D721Med (cell line): ENCODE measurements around the gene DIP2A.
"Not testable (repeated sequence)": the region's sequence is repeated elsewhere in the genome, so short reads cannot be mapped to it uniquely, and the experiment has no call there.

ENCODE experiments used
- DNase-seq: peaks from one replicate; pipeline ENCODE4 v3.0.0; 2011; ENCODE audit warnings: low spot score; ENCODE audit not compliant: insufficient read length
- FAIRE-seq: peaks from 2 replicates; lab custom pipeline; 2011; peaks lifted over from hg19 to GRCh38; lab: Jason Lieb, UNC
- CTCF ChIP-seq: IDR thresholded peaks from 2 replicates; pipeline ENCODE4 v1.5.1; 2012; ENCODE audit warnings: mild to moderate bottlenecking, control low read depth; ENCODE audit not compliant: insufficient read depth; ENCODE audit errors: missing control alignments

Gene DIP2A

DNA sequence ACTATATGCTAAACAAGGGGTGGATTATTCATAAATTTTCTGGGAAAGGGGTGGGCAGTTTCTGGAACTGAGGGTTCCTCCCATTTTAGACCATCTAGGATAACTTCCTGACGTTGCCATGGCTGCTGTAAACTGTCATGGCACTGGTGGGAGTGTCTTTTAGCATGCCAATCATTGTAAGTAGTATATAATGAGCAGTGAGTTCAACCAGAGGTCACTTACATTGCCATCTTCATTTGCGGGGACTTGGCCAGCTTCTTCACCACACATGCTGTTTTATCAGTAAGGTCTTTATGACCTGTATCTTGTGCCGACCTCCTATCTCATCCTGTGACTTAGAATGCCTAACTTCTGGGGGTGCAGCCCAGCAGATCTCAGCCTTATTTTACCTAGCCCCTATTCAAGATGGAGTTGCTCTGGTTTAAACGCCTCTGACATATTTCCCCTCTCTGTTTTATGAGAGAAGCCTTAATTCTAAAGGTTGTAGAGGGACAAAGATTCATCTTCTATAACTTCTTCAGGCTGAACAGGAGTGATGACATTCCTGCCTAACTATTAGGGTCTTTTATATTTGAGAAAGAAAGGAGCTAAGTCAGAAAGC lies 60.4 kb downstream of the DIP2A start:
- no peak for TF ChIP-seq CTCF
- FAIRE-seq (no peak), DNase-seq (no peak)

DNA sequence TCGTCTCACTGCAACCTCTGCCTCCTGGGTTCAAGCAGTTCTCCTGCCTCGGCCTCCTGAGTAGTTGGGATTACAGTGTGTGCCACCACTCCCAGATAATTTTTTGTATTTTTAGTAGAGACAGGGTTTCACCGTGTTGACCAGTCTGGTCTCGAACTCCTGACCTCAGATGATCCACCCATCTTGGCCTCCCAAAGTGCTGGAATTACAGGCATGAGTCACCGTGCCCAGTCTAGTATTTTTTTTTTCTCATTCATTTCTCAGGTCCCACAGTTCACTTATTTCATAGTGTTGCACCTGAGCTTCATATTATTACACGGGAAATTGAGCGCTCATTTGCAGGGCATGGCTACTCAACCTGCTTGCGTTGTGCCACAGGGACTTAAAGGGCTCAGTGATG lies 68.7 kb downstream of the DIP2A start:
- not testable (repeated sequence) for FAIRE-seq

GRCh38 chr21:46527801-46528200 lies 69.1 kb downstream of the DIP2A start:
- no peak for TF ChIP-seq CTCF
- DNase-seq (no peak), FAIRE-seq (no peak)

More for the DNA sequence above, 68.7 kb downstream of the DIP2A start:
- DNase-seq: not testable (repeated sequence)

DNA sequence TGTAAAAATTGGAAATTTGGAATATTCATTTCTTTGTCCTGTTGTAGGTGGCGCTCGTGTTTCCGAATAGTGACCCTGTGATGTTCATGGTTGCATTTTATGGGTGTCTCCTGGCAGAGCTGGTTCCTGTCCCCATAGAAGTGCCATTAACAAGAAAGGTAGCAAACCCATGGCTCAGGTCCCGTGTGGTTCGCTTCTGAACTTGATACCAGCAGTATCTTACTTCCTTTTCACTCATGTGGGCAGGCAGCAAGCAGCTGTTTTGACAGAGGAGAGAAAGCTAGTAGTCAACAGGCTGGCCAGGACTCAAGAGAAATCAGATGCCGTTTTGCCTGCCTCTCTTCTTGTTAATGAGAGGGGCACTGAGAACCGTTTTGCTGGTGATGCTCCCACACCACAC lies 73.4 kb downstream of the DIP2A start:
- no peak for DNase-seq
- FAIRE-seq: no peak
- TF ChIP-seq CTCF: no peak

DNA sequence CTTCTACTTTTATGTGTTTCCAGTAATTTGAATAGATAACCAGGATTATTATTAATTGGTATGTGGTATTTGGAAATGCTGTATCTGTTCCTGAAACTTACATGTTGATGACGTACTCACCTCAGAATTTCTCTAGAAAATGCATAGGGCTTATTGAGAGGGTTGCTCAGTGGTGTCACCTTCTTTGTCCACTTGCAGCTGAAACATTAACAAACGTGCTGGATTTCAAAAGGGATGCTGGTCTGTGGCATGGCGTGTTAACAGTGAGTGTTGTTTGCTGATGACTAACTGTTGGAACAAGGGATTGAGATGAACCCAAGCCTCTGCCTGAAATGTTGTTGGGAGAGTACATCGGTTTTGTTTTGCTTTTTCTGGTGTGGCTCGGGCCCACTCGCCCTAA lies 78.3 kb downstream of the DIP2A start:
- no peak for FAIRE-seq
- no peak for TF ChIP-seq CTCF

DNA sequence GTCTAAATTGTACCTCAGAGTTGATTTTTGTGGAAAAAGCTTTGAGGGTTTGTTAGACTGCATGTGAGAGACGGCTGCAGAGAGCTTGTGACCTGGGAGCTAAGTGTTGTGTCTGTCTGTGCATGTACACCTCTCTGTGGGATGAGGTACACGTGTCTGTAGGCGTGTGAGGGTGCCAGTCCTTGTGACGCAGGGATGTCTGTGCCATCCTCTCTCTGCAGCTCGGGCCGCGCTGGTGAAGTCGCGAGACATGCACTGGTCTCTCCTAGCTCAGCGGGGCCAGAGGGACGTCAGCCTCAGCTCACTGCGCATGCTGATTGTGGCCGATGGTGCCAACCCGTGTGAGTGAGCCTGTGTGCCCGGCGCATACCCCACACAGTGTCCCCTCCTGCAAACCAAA lies 79.6 kb downstream of the DIP2A start:
- TF ChIP-seq CTCF: no peak
- DNase-seq: no peak
- FAIRE-seq: no peak

More for the DNA sequence above, 78.3 kb downstream of the DIP2A start:
- no peak for DNase-seq

DNA sequence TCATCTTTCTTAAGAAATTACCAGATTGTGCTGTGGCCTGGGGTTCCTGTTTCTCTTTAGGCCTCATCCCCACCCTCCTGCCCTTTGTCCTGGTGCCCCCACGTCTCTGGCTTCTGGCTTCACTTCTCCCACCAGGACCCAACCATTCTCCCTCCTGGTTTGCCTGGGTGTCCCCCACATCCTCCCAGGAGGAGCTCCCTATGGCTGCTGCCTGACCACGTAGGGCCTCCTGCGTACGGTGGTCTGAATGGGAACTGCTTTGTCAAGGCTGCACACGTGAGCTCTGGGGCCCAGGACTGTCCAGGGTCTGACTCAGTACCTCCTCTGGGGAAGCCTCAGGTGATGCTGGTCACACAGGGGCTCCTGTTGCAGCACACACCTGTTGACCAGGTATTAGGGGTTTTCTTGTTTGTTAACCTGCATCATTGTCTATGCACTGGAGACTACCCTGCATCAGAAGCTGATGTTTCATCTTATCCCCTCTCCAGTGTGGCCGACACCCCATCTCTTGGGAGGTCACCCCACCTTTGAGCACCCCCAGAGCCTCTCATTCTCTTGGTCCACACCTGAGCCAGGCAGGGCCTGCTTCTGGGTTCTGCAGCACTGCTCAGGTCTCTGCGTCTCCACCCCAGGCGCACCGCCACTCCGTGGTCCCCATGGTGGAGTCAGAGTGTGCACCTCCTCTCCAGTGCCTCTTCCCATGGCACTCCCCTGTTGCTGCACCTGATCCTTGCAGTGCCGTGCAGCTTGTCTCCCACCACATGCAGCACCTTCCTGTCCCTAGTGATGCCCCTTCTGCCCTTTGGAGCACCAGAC lies 80.4 kb downstream of the DIP2A start:
- no peak for FAIRE-seq
- DNase-seq: no peak
- no peak for TF ChIP-seq CTCF
